ENCODE data around the gene PHC1. TPM values are rescaled to one million over a fixed set of nuclear protein-coding genes. Genes with fewer than 3 reads are reported as not detected.

Gene PHC1
- total and polyA plus RNA-seq, 2 donors (not counting 1 experiment from before 2014, with no cell fraction given), result 64.2 to 86.9 TPM

DNA sequence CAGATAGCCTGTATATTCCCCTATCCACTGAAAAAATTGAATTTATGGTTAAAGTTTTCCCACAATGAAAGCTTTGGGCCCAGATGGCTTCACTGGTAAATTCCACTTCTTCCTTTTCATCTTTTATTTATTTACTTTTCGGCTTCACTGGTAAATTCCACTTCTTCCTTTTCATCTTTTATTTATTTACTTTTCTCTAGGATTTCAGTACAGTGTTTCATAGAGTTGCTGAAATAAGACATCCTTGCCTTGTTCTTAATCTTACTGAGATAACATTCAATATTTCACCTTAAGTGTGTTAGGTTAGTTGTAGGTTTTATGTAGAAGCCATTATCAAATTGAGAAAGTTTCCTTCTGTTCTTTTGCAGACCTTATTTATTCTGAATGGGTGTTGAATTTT is 56.1 kb downstream of the PHC1 start:
- H3K4me1 ChIP-seq (ENCODE audit: control insufficient read depth in 2 of 2, insufficient read depth in 2 of 2, low read length in 2 of 2), result no peaks in the 10 kb centered on the region
- Mint-ChIP-seq H3K27ac (no peak overlapping the region), H3K27me3 (no peaks in the 10 kb centered on the region), H3K9me3 (ENCODE audit: insufficient read depth) (peaks cover 3% of the 10 kb centered on the region), H3K4me3 (no peak overlapping the region), H3K4me1 (no peaks in the 10 kb centered on the region)
- intact Hi-C loops (cut with micrococcal nuclease), result no loop called here
- H3K27me3 ChIP-seq (replicated peaks in 1 of 4; ENCODE audit: control extremely low read depth in 1 of 4, control insufficient read depth in 3 of 4, insufficient read depth in 4 of 4, low read length in 3 of 4), result no peaks in the 10 kb centered on the region
- H3K27ac ChIP-seq (ENCODE audit: low read length in 2 of 2), result no peak overlapping the region
- no peak for TF ChIP-seq EZH2 (IDR thresholded peaks at IDR 0.05; ENCODE audit: borderline replicate concordance, insufficient read depth, low read depth, low read length, poor library complexity, severe bottlenecking)
- TF ChIP-seq, protein P1, sequence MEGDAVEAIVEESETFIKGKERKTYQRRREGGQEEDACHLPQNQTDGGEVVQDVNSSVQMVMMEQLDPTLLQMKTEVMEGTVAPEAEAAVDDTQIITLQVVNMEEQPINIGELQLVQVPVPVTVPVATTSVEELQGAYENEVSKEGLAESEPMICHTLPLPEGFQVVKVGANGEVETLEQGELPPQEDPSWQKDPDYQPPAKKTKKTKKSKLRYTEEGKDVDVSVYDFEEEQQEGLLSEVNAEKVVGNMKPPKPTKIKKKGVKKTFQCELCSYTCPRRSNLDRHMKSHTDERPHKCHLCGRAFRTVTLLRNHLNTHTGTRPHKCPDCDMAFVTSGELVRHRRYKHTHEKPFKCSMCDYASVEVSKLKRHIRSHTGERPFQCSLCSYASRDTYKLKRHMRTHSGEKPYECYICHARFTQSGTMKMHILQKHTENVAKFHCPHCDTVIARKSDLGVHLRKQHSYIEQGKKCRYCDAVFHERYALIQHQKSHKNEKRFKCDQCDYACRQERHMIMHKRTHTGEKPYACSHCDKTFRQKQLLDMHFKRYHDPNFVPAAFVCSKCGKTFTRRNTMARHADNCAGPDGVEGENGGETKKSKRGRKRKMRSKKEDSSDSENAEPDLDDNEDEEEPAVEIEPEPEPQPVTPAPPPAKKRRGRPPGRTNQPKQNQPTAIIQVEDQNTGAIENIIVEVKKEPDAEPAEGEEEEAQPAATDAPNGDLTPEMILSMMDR (IDR thresholded peaks at IDR 0.05), result no peak
- POLR2A ChIA-PET, result no interaction called here
- ATAC-seq (ENCODE audit: low read depth) (no peak), DNase-seq (no peak)
- H2AFZ ChIP-seq (ENCODE audit: insufficient read depth, low read depth, low read length, poor library complexity, severe bottlenecking), result no peak overlapping the region
- no peak overlapping the region for H3K9ac ChIP-seq (ENCODE audit: low read length)
- WGBS (ENCODE audit: insufficient coverage), result no CpG with 5 or more reads among the region's 1 CpG
- no peaks in the 10 kb centered on the region for H4K20me1 ChIP-seq (ENCODE audit: control insufficient read depth, insufficient read depth, low read length, poor library complexity, severe bottlenecking)
- no peaks in the 10 kb centered on the region for H3K36me3 ChIP-seq (replicated peaks in 1 of 2; ENCODE audit: control extremely low read depth in 1 of 2, control insufficient read depth in 1 of 2, extremely low read depth in 1 of 2, insufficient read depth in 2 of 2, low read length in 1 of 2)
- peaks cover 4 to 20% (median 17%) of the 10 kb centered on the region in 3 donors for H3K9me3 ChIP-seq (ENCODE audit: control extremely low read depth in 1 of 3, control insufficient read depth in 2 of 3, insufficient read depth in 1 of 3, low read length in 2 of 3)
- CTCF ChIA-PET, result no interaction called here
- no peak overlapping the region for H3K4me3 ChIP-seq (ENCODE audit: control extremely low read depth in 1 of 5, extremely low read depth in 1 of 5, insufficient read depth in 1 of 5, low read depth in 2 of 5, low read length in 4 of 5)
- no peaks in the 10 kb centered on the region for H3K79me2 ChIP-seq (ENCODE audit: control insufficient read depth, insufficient read depth, low read length)
- no peak overlapping the region for H3K4me2 ChIP-seq (replicated peaks; ENCODE audit: low read depth, low read length, poor library complexity, severe bottlenecking)

DNA sequence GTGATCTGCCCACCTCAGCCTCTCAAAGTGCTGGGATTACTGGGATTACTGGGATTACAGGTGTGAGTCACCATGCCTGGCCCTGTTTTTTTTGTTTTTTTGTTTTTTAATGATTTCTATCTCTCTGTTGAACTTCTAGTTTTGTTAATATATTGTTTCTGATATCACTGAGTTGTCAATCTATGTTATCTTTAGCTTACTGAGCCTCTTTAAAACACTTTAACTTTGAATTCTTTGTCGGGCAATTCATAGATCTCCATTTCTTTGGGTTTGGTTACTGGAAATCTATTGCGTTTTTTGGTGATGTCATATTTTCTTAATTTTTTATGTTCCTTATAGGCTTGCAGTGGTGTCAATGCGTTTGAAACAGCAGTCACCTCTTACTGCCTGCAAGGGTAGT is 65.8 kb downstream of the PHC1 start:
- no peak overlapping the region for H3K4me3 Mint-ChIP-seq
- Histone ChIP-seq H3K4me3 (ENCODE audit: control extremely low read depth in 1 of 5, extremely low read depth in 1 of 5, insufficient read depth in 1 of 5, low read depth in 2 of 5, low read length in 4 of 5) (no peak overlapping the region), H4K20me1 (ENCODE audit: control insufficient read depth, insufficient read depth, low read length, poor library complexity, severe bottlenecking) (no peaks in the 10 kb centered on the region), H3K36me3 (replicated peaks in 1 of 2; ENCODE audit: control extremely low read depth in 1 of 2, control insufficient read depth in 1 of 2, extremely low read depth in 1 of 2, insufficient read depth in 2 of 2, low read length in 1 of 2) (no peaks in the 10 kb centered on the region), H3K9ac (ENCODE audit: low read length) (no peak overlapping the region), H3K9me3 (ENCODE audit: control extremely low read depth in 1 of 3, control insufficient read depth in 2 of 3, insufficient read depth in 1 of 3, low read length in 2 of 3) (peaks cover 0 to 19% (median 14%) of the 10 kb centered on the region in 3 donors), H3K4me1 (ENCODE audit: control insufficient read depth in 2 of 2, insufficient read depth in 2 of 2, low read length in 2 of 2) (no peaks in the 10 kb centered on the region), H3K27ac (ENCODE audit: low read length in 2 of 2) (no peak overlapping the region), H3K79me2 (ENCODE audit: control insufficient read depth, insufficient read depth, low read length) (no peaks in the 10 kb centered on the region), H2AFZ (ENCODE audit: insufficient read depth, low read depth, low read length, poor library complexity, severe bottlenecking) (no peak overlapping the region), H3K4me2 (replicated peaks; ENCODE audit: low read depth, low read length, poor library complexity, severe bottlenecking) (no peak overlapping the region), H3K27me3 (replicated peaks in 1 of 4; ENCODE audit: control extremely low read depth in 1 of 4, control insufficient read depth in 3 of 4, insufficient read depth in 4 of 4, low read length in 3 of 4) (no peaks in the 10 kb centered on the region)
- CTCF ChIA-PET, result no interaction called here
- H3K9me3 Mint-ChIP-seq (ENCODE audit: insufficient read depth), result peaks cover 10% of the 10 kb centered on the region
- H3K27me3 Mint-ChIP-seq, result no peaks in the 10 kb centered on the region
- ATAC-seq (ENCODE audit: low read depth) (no peak), DNase-seq (no peak)
- POLR2A ChIA-PET, result no interaction called here
- intact Hi-C loops (cut with micrococcal nuclease), result no loop called here
- no CpG with 5 or more reads among the region's 3 CpGs for WGBS (ENCODE audit: insufficient coverage)
- no peaks in the 10 kb centered on the region for H3K4me1 Mint-ChIP-seq
- no peak overlapping the region for H3K27ac Mint-ChIP-seq
- TF ChIP-seq, protein P1 (IDR thresholded peaks at IDR 0.05), result no peak
- no peak for TF ChIP-seq EZH2 (IDR thresholded peaks at IDR 0.05; ENCODE audit: borderline replicate concordance, insufficient read depth, low read depth, low read length, poor library complexity, severe bottlenecking)

Data from B cell (primary cell).